AG09319 (cell line): ENCODE data around the gene LRRC43.

Source experiments
- DNase-seq: peaks from one replicate; pipeline ENCODE4 v3.0.0-alpha.2; 2010; ENCODE audit warnings: low read depth; ENCODE audit errors: extremely low read depth
- TF ChIP-seq, protein P1 (sequence below): IDR thresholded peaks from 2 replicates; pipeline ENCODE4 v1.5.1; 2011; ENCODE audit warnings: low read depth, mild to moderate bottlenecking, inconsistent platforms, low read length, moderate library complexity

LRRC43 gene

DNA sequence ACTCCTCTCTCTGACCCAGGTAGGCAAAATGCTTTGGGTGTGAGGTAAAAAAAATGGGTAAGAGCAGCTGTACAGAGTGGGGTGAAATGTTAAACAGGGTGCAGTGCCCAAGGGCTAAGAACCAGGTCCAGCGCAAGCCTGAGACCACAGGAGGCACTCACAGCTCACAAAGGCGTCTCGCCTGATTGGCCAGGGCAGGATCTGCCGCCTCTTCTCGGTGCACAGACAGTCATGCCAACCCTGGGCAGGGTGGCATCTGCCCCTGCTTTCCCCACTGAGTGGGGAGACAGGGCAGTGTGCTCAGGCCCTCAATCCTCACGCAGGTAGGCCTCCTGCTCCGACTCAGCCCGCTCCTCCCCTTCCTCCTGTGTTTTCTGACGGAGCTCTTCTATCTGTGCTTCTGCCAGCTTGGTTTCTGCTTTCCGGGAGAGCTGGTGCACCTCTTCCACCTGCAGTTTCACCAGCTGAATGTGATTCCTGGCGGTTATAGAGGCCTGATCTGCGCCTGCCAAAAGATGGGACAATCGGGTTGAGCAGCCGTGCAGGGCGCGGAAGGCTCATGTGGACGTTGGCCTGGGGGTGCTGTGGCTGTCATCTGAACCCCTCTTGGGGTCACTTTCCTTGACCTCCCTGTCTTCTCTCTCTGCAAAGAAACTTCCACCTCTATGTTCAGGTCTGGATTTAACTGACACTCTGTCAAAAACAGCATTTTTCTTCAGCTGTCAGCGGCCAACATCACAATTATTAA, 25.3 kb downstream of the LRRC43 start:
- TF ChIP-seq, protein P1, sequence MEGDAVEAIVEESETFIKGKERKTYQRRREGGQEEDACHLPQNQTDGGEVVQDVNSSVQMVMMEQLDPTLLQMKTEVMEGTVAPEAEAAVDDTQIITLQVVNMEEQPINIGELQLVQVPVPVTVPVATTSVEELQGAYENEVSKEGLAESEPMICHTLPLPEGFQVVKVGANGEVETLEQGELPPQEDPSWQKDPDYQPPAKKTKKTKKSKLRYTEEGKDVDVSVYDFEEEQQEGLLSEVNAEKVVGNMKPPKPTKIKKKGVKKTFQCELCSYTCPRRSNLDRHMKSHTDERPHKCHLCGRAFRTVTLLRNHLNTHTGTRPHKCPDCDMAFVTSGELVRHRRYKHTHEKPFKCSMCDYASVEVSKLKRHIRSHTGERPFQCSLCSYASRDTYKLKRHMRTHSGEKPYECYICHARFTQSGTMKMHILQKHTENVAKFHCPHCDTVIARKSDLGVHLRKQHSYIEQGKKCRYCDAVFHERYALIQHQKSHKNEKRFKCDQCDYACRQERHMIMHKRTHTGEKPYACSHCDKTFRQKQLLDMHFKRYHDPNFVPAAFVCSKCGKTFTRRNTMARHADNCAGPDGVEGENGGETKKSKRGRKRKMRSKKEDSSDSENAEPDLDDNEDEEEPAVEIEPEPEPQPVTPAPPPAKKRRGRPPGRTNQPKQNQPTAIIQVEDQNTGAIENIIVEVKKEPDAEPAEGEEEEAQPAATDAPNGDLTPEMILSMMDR: no peak
- no peak for DNase-seq

DNA sequence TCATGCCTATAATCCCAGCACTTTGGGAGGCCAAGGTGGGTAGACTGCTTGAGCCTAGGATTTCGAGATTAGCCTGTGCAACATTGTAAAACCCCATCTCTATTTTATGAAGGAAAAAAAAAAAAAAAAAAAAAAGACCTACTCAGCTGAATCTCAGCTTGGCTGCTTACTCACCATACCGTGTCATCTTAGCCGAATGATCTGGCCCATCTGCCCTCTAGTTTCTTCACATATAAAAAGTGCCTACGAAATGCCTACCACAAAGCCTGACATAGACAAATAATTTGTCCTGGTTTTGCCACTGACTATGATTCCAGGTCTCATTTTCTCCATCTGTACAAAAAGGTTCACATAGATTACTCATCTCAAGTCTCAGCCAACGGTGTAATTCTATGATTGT, 32.8 kb downstream of the LRRC43 start:
- TF ChIP-seq, protein P1: no peak
- DNase-seq: no peak

DNA sequence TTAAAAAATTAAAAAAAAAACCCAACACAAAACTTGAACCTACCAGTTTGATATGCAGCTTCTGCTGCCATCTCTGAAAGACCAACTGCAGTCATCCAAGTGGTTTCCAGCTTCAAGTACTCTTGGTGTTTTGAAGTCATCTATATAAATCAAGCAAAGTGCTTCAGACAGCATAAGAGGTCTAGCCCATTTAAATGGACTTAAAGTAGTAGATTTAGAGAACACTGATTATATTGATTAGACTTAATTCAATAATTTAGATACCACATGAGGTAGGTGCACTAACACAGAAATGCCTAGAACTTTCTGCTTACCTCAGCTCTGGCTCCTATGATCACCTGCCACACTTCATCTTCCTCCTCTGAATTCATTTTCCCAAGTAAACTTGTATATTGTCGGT, 33.5 kb downstream of the LRRC43 start:
- no peak for DNase-seq
- TF ChIP-seq, protein P1: no peak

DNA sequence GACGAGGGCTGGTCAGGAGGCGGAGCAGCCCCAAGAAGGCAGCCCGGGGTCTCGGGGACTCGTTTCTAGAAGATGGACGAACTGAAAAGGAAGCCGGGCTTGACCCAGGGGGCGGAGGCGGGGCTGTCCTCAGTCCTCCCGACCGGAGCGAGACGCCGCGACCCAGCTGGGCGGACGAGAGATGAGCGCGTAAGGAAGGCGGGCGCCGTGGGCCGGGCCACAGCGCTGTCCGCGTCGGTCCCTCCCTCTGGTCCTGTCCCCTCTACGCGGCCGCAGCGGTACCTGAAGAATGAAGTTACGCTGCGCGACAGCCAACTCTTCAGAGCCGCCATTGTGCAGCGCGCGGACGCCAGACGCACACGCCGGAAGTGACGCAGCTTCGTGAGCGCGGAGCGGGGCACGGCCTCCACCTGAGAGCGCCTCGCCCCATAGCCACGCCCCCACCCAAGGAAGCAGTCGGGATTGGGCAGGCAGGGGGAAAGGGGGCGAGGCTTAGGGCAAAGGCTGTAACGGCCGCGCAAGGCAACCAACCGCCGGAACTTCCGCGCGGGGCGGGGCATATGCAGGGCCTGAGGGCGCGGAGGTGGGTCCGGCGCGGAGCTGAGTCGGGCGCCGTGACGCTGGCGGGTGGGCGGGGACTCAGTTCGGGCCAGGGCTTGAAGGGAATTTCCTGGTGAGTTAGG, 42.9 kb downstream of the LRRC43 start, which contains the start of gene DIABLO:
Gene DIABLO (minus strand): TSS at position 370 of the 683 bp plus-strand sequence. CDS start 38 bp downstream, at position 332.
- peak; percentile 99 for DNase-seq
- TF ChIP-seq, protein P1: no peak

DNA sequence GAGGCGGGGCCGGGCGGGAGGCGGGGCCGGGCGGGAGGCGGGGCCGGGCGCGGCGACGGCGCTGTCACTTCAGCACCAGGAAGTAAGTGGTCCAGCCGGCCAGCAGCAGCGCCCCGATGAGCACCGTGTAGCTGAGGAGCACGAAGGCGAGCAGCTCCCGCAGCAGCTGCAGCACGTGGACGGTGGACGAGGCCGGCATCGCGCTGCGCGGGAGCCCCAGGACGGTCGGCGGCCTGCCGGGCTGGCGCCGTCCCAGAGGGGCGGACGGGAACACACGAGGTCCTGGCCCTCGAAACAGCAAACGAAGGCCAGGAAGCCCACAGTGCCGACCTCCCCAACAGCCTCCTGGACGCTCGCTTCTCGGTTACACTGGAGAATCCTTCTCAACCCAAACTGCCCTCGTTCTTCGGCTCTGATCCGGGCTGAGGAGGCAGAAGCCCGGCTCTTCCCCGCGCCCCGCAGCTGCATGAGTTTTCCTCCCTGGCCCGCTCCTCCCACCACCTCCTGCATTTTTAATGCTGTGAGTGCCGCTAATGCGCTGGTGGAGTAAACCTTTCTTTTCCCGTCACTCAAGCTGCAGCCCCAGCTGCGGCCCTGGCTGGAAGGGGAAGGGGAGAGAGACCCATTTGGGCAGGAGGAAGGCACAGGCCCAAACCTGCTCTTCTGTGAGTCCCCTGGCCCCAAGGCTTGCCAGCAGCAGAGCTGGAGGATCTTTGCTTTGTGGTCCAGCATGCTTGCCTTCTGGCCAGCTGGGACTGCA, 43.6 kb downstream of the LRRC43 start:
- DNase-seq: no peak
- TF ChIP-seq, protein P1: no peak

DNA sequence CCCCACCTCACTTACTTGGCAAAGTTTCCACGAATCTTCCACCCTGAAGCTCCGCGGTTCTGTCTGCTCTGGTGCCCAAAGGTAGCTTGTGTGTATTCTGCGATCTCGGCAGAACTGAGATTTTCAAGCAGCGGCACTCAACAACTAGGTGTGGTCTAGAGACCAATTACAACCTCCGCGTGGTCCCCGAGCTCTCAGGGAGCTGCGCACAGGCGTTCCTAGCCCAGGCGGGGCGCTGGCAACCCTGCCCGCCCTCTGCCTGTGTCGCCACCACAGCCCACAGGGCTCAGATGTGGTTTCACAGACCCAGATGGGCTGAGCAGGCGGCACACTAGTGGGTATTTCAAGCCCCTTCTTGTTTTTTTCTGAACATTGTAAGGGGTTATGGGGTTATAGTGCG, 44.4 kb downstream of the LRRC43 start:
- TF ChIP-seq, protein P1: no peak
- DNase-seq: no peak
